HG02763 (cell line): Measurements from ENCODE around the gene OR51M1.
A peak's percentile ranks its signal among the peaks of the same experiment; 100 is the strongest.

Experiments used
- ATAC-seq: cut with Tn5 transposase; IDR thresholded peaks from one replicate; pipeline ENCODE4 v1.9.1; 2021; ENCODE audit warnings: mild to moderate bottlenecking, moderate library complexity; ENCODE audit not compliant: unreplicated experiment

OR51M1 gene

DNA sequence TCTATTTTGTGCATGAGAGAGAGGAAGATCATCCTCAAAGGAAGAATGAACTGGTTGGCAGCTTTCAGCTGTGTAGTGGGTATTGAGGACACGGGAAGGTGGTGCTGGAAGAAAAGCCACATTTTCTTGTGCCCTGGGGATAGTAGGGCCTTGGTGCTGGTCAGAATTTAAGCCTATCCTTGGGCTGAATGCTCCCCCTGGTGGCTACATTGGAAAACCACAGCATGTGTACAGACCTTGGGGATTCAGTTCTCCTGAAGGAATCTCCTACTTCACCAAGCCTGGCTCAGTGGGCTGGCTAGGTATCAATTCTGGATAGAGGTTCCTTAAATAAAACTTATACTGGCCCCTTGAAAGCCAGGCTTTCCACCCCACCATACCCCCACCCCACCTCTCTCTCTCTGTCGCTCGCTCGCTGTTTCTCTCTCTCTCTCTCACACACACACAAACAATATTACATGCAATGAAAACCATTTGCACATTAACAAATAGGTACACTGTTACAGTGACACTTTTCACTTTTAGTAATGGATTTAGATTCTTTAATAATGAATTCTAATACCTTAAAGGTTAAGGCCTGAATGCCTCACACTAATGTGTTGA is 2.8 kb upstream of the OR51M1 start:
- ATAC-seq: peak; percentile 90

DNA sequence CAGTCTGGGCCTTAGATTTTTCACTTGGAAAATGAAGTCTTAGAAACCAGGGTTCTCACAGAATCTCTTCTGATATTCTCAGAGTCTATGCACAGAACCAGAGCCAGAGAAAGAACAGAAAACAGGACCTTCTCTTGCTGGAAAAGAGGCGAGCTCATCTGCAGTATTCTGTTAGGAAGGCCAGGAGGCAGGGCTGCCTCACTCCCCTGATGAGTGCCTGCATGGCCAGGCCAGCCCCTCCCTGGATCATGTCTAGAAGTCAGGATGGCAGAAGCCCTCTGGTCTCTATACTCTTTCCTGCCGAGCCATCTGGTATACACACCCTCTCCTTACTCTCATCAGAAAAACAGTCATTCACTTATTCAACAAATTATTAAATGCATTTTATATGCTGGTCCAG is 723 bp downstream of the OR51M1 start:
- no peak for ATAC-seq

DNA sequence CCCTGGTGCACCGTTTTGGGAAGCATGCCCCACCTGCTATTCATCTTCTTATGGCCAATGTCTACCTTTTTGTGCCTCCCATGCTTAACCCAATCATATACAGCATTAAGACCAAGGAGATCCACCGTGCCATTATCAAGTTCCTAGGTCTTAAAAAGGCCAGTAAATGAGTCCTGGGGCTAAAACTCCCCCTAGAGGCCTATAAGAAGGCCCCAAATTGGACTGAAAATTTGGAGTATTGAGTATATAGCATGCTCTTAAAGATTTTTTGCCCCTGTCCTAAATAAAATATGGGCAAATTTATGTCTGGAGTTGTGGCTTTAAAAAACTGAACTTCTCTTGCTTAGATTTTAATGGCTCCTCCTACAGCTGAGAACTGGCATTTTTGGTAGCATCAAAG is 6.6 kb downstream of the OR51M1 start:
- ATAC-seq: no peak

DNA sequence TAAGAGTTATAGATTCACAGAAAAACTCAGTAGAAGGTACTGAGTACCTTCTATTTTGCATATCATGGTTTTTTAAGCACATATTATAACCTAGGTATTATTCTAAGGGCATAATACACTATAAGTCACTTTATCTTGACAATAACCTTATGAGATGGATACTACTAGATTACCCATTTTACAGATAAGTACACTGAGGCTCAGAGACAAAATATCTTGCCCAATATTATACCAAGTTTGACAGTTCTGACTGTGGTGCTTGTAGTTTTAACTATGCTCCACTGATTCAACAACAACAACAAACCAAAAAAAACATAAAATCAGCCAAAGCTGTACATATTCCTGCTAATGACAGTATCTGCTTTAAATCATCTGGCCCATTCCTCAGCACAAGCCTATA is 10.5 kb downstream of the OR51M1 start:
- no peak for ATAC-seq

DNA sequence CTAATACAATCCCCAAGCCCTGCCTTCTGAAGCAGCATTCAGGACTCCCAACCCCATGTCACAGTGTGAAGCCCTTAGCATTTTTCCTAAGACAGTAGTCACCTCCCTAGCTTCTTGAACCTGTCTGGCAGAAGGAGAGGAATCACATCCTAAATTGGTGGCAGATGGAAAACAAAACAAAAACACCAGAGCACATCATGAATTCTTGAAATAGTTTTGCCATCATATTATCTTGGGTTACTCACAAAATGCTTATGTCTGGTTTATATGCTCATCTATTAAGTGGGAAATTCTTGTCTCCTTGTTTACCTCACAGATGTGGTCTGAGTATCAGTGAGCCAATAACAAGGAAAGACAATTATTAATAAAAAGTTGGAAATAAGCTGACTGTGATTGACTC is 15.3 kb downstream of the OR51M1 start:
- no peak for ATAC-seq

DNA sequence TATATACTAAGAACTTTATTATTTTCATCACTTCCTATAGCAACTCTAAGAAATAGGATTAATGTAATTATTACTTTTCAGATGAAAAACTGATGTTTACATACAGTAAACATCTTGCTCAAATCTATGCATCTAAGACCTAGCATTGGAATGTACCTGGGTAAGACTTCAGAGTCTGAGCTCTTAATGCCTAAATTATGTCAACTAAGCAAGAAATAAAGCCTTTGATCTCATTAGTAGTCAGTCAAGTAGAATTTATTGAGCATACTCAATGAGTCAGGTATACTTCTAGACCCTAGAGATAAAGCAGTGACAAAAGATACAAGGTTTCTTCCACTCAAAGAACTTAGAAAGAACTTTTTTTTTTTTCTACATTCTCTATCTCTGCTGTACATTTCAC is 21.6 kb downstream of the OR51M1 start:
- no peak for ATAC-seq

DNA sequence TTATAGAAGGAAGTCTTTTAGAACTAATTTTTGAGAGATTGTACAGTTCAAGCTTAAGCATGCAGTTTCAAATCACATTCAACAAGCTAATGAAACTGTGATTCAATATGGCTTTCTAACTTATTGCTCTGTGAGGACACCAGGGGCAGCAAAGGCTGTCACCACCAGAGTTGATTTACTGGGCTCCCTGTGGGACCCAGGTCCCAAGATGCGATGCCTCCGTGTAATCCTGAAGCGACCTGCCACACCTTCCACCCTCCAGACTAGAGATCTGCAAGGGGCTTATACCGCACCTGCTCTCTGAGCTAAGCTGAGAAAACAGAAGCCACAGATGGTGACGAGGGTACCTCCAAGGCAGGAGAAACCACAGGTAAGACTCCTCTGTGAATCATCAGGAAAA is 37.4 kb downstream of the OR51M1 start:
- ATAC-seq: no peak

DNA sequence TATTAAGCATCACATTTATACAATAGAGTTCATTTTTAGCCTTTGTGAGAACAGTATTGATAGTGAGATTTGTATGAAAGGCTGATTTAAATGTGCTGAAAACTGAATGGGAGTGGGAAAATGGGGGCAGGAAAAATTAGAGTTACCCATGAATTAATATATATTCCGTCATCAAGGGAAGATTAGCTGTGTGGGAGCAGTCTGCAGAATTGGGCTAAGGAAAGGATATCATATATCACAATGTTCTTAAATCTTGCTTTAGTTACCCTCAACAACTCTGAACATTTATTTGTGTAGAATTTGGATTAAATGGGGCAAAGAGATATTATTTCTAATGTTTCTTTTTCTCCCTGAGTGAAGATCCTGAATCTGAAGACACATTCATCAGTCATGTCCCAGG is 38.2 kb downstream of the OR51M1 start, which contains the start of gene OR51Q1:
Gene OR51Q1, plus strand, starts transcription at position 301 of the 400 bp plus-strand sequence. Its CDS starts 90 bp downstream, at position 391.
- no peak for ATAC-seq

DNA sequence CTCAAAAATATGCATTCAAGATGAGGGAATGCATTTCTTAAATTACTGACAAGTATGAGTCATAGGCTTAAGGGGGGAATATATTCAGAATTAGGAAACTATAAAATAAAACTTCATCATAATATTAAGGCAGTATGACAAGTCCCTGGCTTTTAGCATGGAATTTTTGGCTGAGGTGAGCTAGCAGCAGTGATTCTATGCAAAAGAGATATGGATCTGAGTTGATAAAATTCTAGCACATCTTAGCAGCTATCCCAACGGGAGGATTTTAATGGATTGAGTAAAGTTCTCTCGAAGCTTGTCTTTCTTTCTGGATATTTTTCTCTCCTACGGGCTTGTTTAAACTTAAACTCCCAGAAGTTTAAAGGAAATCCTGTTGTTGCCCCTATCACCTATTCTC is 39.5 kb downstream of the OR51M1 start:
- no peak for ATAC-seq

DNA sequence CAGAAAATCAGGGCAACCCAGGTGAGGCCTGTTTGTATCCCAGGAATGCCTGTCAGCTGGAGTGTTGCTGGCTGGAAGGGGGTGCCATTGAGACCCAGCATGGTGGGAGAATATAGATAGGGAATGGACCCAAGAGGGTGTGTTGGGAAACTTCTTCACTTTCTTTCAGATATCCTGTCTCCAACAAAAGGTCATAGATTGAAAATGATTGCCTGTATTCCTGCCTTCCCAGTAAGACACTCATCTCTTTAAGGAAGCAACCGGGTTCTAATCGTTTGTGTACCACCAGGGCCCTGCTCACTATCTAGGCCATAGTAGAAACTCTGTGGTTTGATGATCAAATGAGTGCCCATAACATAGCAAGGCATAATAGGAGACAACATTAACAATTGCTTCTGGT is 57.8 kb downstream of the OR51M1 start, which contains the start of gene OR51I1:
Gene OR51I1, minus strand, starts transcription at position 101 of the 400 bp plus-strand sequence. Its CDS starts 0 bp downstream, at position 101.
- no peak for ATAC-seq
